GM23248 (cell line): Measurements from ENCODE around the gene CARD11. TPM values are rescaled to one million over a fixed set of nuclear protein-coding genes. Genes with fewer than 3 reads are reported as not detected.

Experiments used
- DNase-seq: peaks from one replicate; pipeline ENCODE4 v3.0.0-alpha.2; 2015
- H2AFZ ChIP-seq: fragments of 200-600 bp; sonication (generic); 2 replicates; pipeline ENCODE4 v1.6.1; 2016; ENCODE audit warnings: antibody characterized with exemption
- H3F3A ChIP-seq: fragments of 200-600 bp; sonication (generic); 2 replicates; pipeline ENCODE4 v1.6.1; 2016; ENCODE audit warnings: mild to moderate bottlenecking, antibody characterized with exemption, mixed run types; ENCODE audit not compliant: insufficient read depth
- H3K27ac ChIP-seq: fragments of 200-600 bp; sonication (generic); 2 replicates; pipeline ENCODE4 v1.5.1; 2016; ENCODE audit warnings: mild to moderate bottlenecking
- H3K27me3 ChIP-seq: fragments of 200-600 bp; sonication (generic); replicated peaks from 2 replicates; pipeline ENCODE4 v1.6.1; 2016; ENCODE audit warnings: mild to moderate bottlenecking; ENCODE audit not compliant: insufficient read depth
- H3K36me3 ChIP-seq: fragments of 200-600 bp; sonication (generic); 2 replicates; pipeline ENCODE4 v1.6.1; 2016; ENCODE audit warnings: low read depth, mild to moderate bottlenecking
- H3K4me1 ChIP-seq: fragments of 200-600 bp; sonication (generic); 2 replicates; pipeline ENCODE4 v1.6.1; 2016; ENCODE audit warnings: mild to moderate bottlenecking; ENCODE audit not compliant: insufficient read depth
- H3K4me2 ChIP-seq: fragments of 200-600 bp; sonication (generic); one replicate; pipeline ENCODE4 v1.6.1; 2016; ENCODE audit warnings: mild to moderate bottlenecking; ENCODE audit not compliant: unreplicated experiment
- H3K4me3 ChIP-seq: fragments of 200-600 bp; sonication (generic); 2 replicates; pipeline ENCODE4 v1.5.1; 2016; ENCODE audit warnings: mild to moderate bottlenecking
- H3K79me2 ChIP-seq: fragments of 200-600 bp; sonication (generic); 2 replicates; pipeline ENCODE4 v1.6.1; 2016; ENCODE audit warnings: mild to moderate bottlenecking; ENCODE audit not compliant: insufficient read depth
- H3K9ac ChIP-seq: fragments of 200-600 bp; sonication (generic); 2 replicates; pipeline ENCODE4 v1.6.1; 2016; ENCODE audit warnings: mild to moderate bottlenecking
- H3K9me2 ChIP-seq: fragments of 200-600 bp; sonication (generic); 2 replicates; pipeline ENCODE4 v1.6.1; 2016; ENCODE audit warnings: mixed run types, mild to moderate bottlenecking, moderate library complexity; ENCODE audit not compliant: insufficient read depth
- H3K9me3 ChIP-seq: fragments of 200-600 bp; sonication (generic); one replicate; pipeline ENCODE4 v1.6.1; 2017; ENCODE audit warnings: low read depth
- H4K20me1 ChIP-seq: fragments of 200-600 bp; sonication (generic); 2 replicates; pipeline ENCODE4 v1.6.0; 2016; ENCODE audit not compliant: insufficient read depth
- EZH2 ChIP-seq: fragments of 200-600 bp; sonication (generic); IDR thresholded peaks from 2 replicates; pipeline ENCODE4 v1.6.1; 2018; ENCODE audit warnings: antibody characterized with exemption, mild to moderate bottlenecking; ENCODE audit not compliant: insufficient read depth, poor library complexity, severe bottlenecking
- EZH2phosphoT487 ChIP-seq: fragments of 200-600 bp; sonication (generic); IDR thresholded peaks from 2 replicates; pipeline ENCODE4 v1.6.1; 2018; ENCODE audit warnings: antibody characterized with exemption, moderate library complexity, mild to moderate bottlenecking, low read depth; ENCODE audit not compliant: insufficient read depth
- WGBS, 2 experiments: methylation state at CpG; one replicate each; pipeline ENCODE4 v1.1.6; 2015 to 2017; ENCODE audit warnings: low lambda C conversion rate in 2 of 2, low coverage in 1 of 2; ENCODE audit errors: missing lambda C conversion rate in 2 of 2; 5-methylcytosine and 5-hydroxymethylcytosine counted together
- in situ Hi-C: fragments of 300-500 bp; cut with MboI; formaldehyde crosslinking; loops from 2 replicates; pipeline ENCODE4 v1.15.0; 2020
- polyA plus RNA-seq: library from polyadenylated mRNA; unstranded; fragments of >200 nt; fragmentation: Nextera tagmentation; extraction: Ambion mirVana; gene quantifications from 2 replicates; pipeline ENCODE4 v1.2.1, GENCODE V29; 2016
- total RNA-seq: library from RNA; depleted of rRNA; stranded (reverse); fragments of >200 nt; shearing (Covaris generic); gene quantifications from 2 replicates; pipeline ENCODE4 v1.2.3, GENCODE V29; 2014

CARD11 gene
- total and polyA plus RNA-seq, 2 experiments from 2014 or later = not detected

DNA sequence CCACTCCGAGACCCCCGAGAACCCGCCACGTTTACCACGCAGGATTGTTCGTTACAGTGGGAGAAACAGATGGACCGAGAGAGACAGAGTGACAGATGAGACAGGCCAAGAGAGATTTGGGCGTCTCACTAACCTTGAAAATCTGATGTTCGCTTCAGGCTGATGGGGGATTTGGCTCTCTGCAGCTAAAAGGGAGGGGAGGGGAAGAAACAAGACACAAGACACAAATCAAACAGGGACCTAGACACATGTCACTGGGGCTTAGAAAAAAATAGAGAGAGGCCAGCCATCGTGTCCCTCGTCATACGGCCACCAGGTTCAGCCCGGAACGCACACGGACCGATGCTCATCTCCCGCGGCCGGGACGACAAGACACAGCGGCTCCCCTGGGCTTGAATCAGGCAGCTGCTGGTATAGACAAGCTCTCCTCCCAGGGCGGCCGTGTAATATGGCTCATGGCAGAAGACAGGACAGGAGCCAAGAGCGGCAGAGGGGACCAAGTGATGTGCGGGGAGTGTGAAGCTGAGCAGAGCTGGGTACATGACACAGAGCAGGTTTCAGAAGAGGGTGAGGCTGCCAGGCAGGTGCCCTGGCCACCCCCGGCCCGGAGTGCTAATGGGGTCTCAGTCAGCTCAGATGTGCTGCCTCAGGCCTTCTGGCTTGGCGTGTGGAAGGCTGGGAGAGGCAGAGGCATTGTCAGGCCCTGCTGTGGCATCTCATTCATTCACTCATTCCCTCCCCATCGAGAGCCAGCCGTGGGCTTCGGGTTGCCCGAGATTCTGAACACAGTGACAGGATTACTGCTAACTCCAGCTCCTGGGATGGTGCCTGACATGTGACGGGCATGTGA lies 111.0 kb downstream of the CARD11 start:
- Histone ChIP-seq H3K4me3 (no peak overlapping the region), H3K36me3 (no peaks in the 10 kb centered on the region), H3K27me3 (peaks cover 7% of the 10 kb centered on the region; the same call in 1 of the 2 replicates), H3K9me3 (no peaks in the 10 kb centered on the region), H3K4me2 (no peak overlapping the region), H3K4me1 (peaks cover 4% of the 10 kb centered on the region; the same call in 1 of the 2 replicates), H2AFZ (no peak overlapping the region), H3F3A (no peaks in the 10 kb centered on the region), H3K9me2 (no peaks in the 10 kb centered on the region), H3K79me2 (no peaks in the 10 kb centered on the region), H3K27ac (no peak overlapping the region), H3K9ac (no peak overlapping the region), H4K20me1 (no peaks in the 10 kb centered on the region)
- in situ Hi-C loops = no loop called here
- TF ChIP-seq EZH2 (no peak), EZH2phosphoT487 (no peak)
- DNase-seq = no peak
- 72 to 75% methylated on average over 33 of the region's 33 CpGs for WGBS, 2 experiments

DNA sequence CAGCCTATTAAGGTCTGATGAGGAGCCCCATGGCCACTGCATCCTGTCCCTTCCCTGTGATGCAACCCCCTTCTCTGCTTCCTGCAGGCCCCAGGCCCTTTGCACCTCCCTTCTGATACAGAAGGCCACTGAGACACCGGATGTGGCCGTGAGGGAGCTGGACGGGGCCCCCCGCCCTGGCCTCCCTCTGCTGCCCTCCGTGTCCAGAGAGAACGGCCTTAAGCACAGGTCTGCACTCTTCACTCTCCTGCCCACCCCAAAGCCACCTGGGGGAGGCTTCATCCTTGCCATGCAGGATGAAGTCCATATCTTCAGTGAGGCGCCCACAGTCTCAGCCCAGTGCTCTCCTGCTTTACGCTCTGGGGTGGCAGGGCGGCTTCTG lies 112.6 kb downstream of the CARD11 start:
- in situ Hi-C loops = no loop called here
- Histone ChIP-seq H3K27ac (no peak overlapping the region), H3K4me1 (peaks cover 4% of the 10 kb centered on the region; the same call in 1 of the 2 replicates), H3K79me2 (no peaks in the 10 kb centered on the region), H3K9me2 (no peaks in the 10 kb centered on the region), H3K9ac (no peak overlapping the region), H3F3A (no peaks in the 10 kb centered on the region), H3K4me3 (no peak overlapping the region), H2AFZ (no peak overlapping the region), H3K27me3 (peaks cover 7% of the 10 kb centered on the region; the same call in 1 of the 2 replicates), H4K20me1 (no peaks in the 10 kb centered on the region), H3K9me3 (no peaks in the 10 kb centered on the region), H3K36me3 (no peaks in the 10 kb centered on the region), H3K4me2 (no peak overlapping the region)
- no peak for DNase-seq
- no peak for TF ChIP-seq EZH2phosphoT487
- no peak for TF ChIP-seq EZH2
- 87 to 95% methylated on average over 9 of the region's 9 CpGs for WGBS, 2 experiments

DNA sequence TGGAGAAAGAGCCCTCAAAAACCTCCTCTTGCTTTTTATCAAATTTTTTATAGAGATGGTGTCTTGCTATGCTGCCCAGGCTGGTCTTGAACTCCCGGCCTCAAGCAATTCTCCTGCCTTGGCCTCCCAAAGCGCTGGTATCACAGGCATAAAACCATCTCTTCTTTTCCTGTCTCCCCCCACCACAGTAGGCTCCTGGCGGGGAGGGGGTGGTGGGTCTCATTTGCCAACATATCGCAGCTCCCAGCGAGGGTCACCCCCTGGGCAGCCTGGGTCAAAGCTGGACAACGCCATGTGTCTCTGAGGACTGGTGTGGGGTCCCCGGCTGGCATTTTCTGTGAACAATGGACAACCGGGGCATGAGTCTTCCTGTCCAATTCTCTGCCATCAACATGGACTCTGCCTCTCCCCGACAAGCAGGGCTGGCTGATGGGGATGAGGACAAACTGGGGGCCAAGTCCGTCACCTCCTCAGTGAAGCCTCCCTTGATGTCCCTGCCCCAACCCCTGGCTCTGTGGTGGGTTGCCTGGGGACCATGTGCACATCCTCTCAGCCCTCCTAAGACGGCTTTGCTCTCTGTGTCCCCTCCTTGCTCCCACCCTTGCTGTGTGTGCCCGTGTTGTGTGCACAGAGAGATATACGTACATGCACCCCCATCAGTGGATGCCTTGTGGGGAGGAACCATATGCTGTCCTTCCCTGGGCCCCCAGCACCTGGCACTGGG lies 113.2 kb downstream of the CARD11 start:
- Histone ChIP-seq H4K20me1 (no peaks in the 10 kb centered on the region), H2AFZ (no peak overlapping the region), H3F3A (no peaks in the 10 kb centered on the region), H3K4me3 (no peak overlapping the region), H3K36me3 (no peaks in the 10 kb centered on the region), H3K9ac (no peak overlapping the region), H3K9me2 (no peaks in the 10 kb centered on the region), H3K9me3 (no peaks in the 10 kb centered on the region), H3K27ac (no peak overlapping the region), H3K4me2 (no peak overlapping the region), H3K27me3 (peaks cover 7% of the 10 kb centered on the region; the same call in 1 of the 2 replicates), H3K79me2 (no peaks in the 10 kb centered on the region), H3K4me1 (peaks cover 4% of the 10 kb centered on the region; the same call in 1 of the 2 replicates)
- TF ChIP-seq EZH2 = no peak
- TF ChIP-seq EZH2phosphoT487 = no peak
- WGBS, 2 experiments = 67 to 69% methylated on average over 12 to 13 of the region's 13 CpGs
- in situ Hi-C loops = no loop called here
- DNase-seq = no peak

DNA sequence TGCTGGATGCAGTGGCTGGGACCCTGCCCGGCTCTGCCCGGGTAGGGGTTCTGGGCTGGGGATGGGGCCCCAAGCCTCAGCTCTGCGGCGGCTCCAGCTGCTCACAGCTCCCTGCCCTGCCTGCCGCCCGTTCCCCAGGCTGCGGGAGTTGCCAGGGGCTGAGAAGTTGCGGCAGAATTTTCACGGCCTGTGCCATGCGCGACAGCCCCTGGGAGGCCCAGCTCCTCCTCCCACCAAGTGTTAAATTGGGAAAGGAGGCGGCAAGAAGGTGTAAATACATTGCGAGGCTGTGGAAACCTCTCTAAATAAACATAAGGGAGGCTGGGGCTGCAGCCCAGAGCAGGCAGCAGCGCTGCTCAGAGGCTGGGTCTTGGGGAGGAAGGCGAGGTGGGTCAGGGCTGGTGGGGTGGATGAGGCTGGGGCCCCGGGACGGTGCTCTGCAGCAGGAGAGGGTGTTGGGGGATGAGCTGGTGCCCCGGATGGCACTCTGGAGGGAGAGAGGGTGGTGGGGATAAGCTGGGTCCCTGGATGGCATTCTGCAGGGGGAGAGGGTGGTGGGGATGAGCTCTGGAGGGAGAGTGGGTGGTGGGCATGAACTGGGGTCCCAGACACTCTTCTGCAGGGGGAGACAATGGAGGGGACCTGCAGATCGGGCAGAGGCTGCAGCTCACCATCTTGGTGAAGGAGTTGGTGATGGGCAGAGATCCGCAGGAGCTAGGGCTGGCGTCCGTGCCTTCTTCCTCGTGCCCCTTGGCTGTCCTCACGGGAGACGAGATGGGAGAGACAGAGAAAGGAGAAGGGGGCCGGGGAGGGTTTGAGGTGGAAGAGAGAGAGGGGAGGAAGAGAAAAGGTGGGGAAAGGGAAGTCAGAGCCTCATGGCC lies 114.1 kb downstream of the CARD11 start:
- Histone ChIP-seq H3K36me3 (no peaks in the 10 kb centered on the region), H3K9ac (no peak overlapping the region), H3K27me3 (peaks cover 7% of the 10 kb centered on the region; the same call in 1 of the 2 replicates), H3K4me1 (peaks cover 4% of the 10 kb centered on the region; the same call in 1 of the 2 replicates), H3K9me2 (no peaks in the 10 kb centered on the region), H4K20me1 (no peaks in the 10 kb centered on the region), H2AFZ (no peak overlapping the region), H3K9me3 (no peaks in the 10 kb centered on the region), H3K27ac (no peak overlapping the region), H3K79me2 (no peaks in the 10 kb centered on the region), H3K4me2 (no peak overlapping the region), H3F3A (no peaks in the 10 kb centered on the region), H3K4me3 (no peak overlapping the region)
- in situ Hi-C loops = no loop called here
- TF ChIP-seq EZH2 (no peak), EZH2phosphoT487 (no peak)
- DNase-seq = no peak
- 49 to 52% methylated on average over 21 to 26 of the region's 26 CpGs for WGBS, 2 experiments
